ENCODE data around the gene SYNM. TPM values are rescaled to one million over a fixed set of nuclear protein-coding genes. Genes with fewer than 3 reads are reported as not detected.
"Not testable (repeated sequence)": the region's sequence is repeated elsewhere in the genome, so short reads cannot be mapped to it uniquely, and the experiment has no call there.

SYNM gene
- under 1 TPM; 0.42 to 0.60 (median 0.53) TPM for total RNA-seq

DNA sequence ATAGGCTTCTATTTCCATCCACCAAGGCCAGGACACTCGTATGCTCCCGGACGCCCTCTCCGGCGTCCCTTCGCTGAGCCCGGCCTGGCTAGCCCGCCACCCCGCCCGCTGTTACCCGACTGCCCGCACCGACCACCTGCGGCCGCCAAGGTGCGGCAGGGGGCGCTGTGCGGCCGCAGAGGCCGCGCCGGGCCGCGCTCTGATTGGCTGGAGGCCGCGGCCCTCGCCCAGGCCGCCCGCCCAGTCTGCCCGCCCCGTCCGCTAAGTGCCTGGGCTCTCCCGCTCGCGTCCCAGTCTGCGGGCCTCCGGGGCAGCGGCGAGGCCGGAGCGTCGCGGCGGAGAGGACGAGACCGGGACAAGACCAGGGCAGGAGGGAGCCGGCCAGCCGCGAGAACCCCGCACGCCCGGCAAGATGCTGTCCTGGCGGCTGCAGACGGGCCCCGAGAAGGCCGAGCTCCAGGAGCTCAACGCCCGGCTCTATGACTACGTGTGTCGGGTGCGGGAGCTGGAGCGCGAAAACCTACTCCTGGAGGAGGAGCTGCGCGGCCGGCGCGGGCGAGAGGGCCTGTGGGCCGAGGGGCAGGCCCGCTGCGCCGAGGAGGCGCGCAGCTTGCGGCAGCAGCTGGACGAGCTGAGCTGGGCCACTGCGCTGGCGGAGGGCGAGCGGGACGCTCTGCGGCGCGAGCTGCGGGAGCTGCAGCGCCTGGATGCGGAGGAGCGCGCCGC is at the start of gene SYNM:
TSS of gene SYNM (plus strand) at position 293 of the 726 bp plus-strand sequence. CDS start at position 413, 120 bp downstream.
- peak; percentile 49 to 53 for ATAC-seq
- DNase-seq, result no peak
- peaks cover 51% of the 10 kb centered on the region for H3K27me3 Mint-ChIP-seq (ENCODE audit: low read depth)
- H3K36me3 Mint-ChIP-seq (ENCODE audit: insufficient read depth), result no peaks in the 10 kb centered on the region
- peak within 1 kb of the TSS; percentile 58 for H3K4me3 Mint-ChIP-seq
- no peaks in the 10 kb centered on the region for H3K9me3 Mint-ChIP-seq
- H3K4me1 Mint-ChIP-seq (ENCODE audit: low read depth), result peaks cover 9% of the 10 kb centered on the region

- Mint-ChIP-seq H3K4me3 (no peak overlapping the region), H3K9me3 (no peaks in the 10 kb centered on the region), H3K4me1 (ENCODE audit: low read depth) (peaks cover 9% of the 10 kb centered on the region), H3K27me3 (ENCODE audit: low read depth) (peaks cover 28% of the 10 kb centered on the region), H3K36me3 (ENCODE audit: insufficient read depth) (no peaks in the 10 kb centered on the region)
- DNase-seq (no peak), ATAC-seq (no peak)
These were observed 49.2 kb upstream of the SYNM start for GRCh38 chr15:99055555-99056134.

DNA sequence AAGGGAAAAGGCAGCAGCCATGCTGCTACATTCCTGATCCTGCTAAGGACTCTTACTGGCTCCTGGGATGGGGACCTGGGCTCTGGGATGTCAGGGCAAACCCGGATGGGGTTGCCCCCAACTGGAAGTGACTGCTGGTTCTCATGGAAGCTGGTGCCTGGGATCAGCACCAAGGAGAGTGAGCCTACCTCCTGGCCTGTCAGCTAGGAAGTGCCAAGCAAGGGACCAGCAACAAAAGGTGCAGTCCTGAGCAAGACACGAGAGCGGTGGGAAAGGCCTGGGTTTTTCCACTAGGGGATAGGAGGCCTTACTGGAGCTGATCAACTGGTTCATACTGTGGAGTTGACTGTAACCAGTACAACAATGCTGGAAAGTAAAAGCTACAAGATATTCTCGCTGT is 47.9 kb upstream of the SYNM start:
- H3K9me3 Mint-ChIP-seq, result no peaks in the 10 kb centered on the region
- H3K4me1 Mint-ChIP-seq (ENCODE audit: low read depth), result peaks cover 9% of the 10 kb centered on the region
- peaks cover 42% of the 10 kb centered on the region for H3K27me3 Mint-ChIP-seq (ENCODE audit: low read depth)

GRCh38 chr15:99057697-99058420 is 47.0 kb upstream of the SYNM start:
- H3K27me3 Mint-ChIP-seq (ENCODE audit: low read depth), result peaks cover 43% of the 10 kb centered on the region
- no peak for ATAC-seq

More for the DNA sequence above, 47.9 kb upstream of the SYNM start:
- ATAC-seq (no peak), DNase-seq (no peak)
- Mint-ChIP-seq H3K36me3 (ENCODE audit: insufficient read depth) (no peaks in the 10 kb centered on the region), H3K4me3 (no peak overlapping the region)

DNA sequence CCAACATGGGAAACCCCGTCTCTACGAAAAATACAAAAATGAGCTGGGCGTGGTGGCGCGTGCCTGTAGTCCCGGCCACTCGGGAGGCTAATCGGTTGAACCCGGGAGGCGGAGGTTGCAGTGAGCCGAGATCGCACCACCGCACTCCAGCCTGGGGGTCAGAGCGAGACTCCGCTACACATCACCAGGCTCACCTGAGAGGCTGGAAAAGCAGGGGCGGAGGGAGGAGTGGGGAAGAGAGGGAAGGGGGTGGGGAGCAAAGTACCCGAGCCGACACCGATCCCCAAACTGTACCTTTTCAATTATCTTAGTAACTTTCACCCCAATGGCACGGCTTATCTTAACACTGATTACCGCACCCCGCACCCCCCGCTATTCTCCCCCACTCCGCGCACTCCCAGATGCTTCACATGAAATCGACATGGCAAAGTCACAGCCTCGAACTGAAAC is 46.4 kb upstream of the SYNM start:
- H3K4me3 Mint-ChIP-seq, result peak overlapping the region; percentile 63
- H3K27me3 Mint-ChIP-seq (ENCODE audit: low read depth), result peaks cover 43% of the 10 kb centered on the region
- H3K9me3 Mint-ChIP-seq, result no peaks in the 10 kb centered on the region
- H3K4me1 Mint-ChIP-seq (ENCODE audit: low read depth), result peaks cover 6% of the 10 kb centered on the region
- no peak for DNase-seq
- no peaks in the 10 kb centered on the region for H3K36me3 Mint-ChIP-seq (ENCODE audit: insufficient read depth)
- ATAC-seq, result peak in 1 of 2 donors; percentile 12

More at GRCh38 chr15:99057697-99058420, 47.0 kb upstream of the SYNM start:
- Mint-ChIP-seq H3K9me3 (no peaks in the 10 kb centered on the region), H3K36me3 (ENCODE audit: insufficient read depth) (no peaks in the 10 kb centered on the region), H3K4me3 (peak overlapping the region; percentile 63), H3K4me1 (ENCODE audit: low read depth) (peaks cover 6% of the 10 kb centered on the region)
- no peak for DNase-seq

DNA sequence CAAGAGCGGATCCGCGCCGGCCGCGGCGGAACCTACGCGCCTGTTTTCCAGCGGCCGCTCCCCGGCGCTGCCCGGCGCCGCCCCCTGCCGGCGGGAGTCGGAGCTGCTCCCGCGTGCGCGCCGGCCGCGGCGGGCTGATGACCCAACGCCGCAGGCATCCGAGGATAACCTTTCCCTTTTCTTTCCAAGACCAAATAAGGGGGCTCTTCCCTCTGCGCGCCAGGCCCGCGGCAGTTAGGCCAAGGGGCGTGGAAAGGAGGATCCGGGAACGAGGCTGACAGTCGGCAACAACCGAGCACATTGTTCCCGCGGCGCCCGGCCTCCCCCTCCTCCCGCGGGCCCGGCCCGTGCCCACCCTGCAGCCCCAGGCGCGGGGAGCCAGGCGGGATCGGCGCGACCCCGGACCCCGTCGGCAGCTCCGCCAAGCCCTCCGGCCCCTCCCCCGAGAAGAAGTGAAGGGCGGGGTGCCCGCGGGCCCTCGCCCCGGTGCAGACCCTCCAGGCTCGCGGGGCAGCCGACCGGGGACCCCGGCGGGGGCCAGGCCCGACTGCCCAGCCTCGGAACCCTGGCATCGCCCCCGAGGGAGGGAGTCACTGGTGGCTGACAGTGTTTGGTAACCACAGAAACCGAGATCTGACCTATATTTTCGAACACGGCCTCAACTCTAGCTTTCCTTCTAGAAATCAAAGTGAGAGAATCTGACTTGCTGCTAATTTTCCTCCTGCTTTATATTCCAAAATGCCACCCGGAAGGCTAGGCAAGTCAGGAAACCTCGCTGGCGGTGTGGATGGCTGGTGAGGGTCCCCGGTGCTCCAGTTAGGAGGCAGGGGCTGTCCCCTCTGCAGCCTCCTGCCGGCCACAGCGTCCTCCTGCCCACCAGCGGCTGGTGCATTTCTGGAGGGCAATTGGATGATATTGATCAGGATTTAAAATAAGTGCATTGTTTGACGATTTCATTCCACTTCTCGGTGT is 45.6 kb upstream of the SYNM start:
- Mint-ChIP-seq H3K4me1 (ENCODE audit: low read depth) (peaks cover 6% of the 10 kb centered on the region), H3K27me3 (ENCODE audit: low read depth) (peaks cover 44% of the 10 kb centered on the region), H3K36me3 (ENCODE audit: insufficient read depth) (no peaks in the 10 kb centered on the region), H3K9me3 (no peaks in the 10 kb centered on the region), H3K4me3 (peak overlapping the region; percentile 58)
- DNase-seq (peak; percentile 32), ATAC-seq (peak; percentile 80 to 86)

DNA sequence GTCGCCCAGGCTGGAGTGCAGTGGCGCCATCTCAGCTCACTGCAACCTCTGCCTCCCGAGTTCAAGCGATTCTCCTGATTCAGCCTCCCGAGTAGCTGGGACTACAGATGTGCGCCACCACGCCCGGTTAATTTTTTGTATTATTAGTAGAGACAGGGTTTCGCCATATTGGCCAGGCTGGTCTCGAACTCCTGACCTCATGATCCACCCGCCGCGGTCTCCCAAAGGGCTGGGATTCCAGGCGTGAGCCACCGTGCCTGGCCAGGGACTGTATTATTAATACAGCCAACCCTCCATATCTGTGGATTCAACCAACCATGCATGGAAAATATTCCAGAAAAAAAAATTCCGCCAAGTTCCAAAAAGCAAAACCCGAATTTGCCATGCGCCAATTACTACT is 44.7 kb upstream of the SYNM start:
- not testable (repeated sequence) for H3K9me3 Mint-ChIP-seq; ATAC-seq; DNase-seq; H3K4me1 Mint-ChIP-seq (ENCODE audit: low read depth); H3K36me3 Mint-ChIP-seq (ENCODE audit: insufficient read depth)
- peaks cover 47% of the 10 kb centered on the region for H3K27me3 Mint-ChIP-seq (ENCODE audit: low read depth)
- H3K4me3 Mint-ChIP-seq, result peak overlapping the region; percentile 45

GRCh38 chr15:99062226-99062625 is 42.7 kb upstream of the SYNM start:
- H3K9me3 Mint-ChIP-seq, result no peaks in the 10 kb centered on the region
- ATAC-seq (no peak), DNase-seq (no peak)
- H3K27me3 Mint-ChIP-seq (ENCODE audit: low read depth), result peaks cover 46% of the 10 kb centered on the region
- H3K4me3 Mint-ChIP-seq, result no peak overlapping the region
- H3K4me1 Mint-ChIP-seq (ENCODE audit: low read depth), result peaks cover 6% of the 10 kb centered on the region
- H3K36me3 Mint-ChIP-seq (ENCODE audit: insufficient read depth), result no peaks in the 10 kb centered on the region

DNA sequence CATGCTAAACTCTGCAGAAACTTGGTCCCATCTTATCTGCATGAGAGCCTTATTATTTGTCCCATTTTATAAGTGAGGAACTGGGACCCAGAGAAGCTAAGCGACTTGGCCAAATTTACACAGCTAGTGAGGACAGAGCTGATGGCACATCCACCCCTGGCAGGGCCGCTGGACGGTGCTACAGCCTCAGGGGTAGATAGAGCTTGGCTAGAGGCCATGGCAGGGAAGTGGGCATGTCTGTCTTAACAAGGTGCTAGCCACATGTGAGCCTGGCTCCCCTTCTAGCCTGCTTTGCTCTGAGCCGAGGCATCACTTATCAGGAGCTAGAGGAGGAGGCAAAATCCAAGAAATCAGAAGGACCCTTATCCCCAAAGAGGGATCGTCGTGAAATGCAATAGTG is 36.7 kb upstream of the SYNM start:
- H3K9me3 Mint-ChIP-seq, result no peaks in the 10 kb centered on the region
- ATAC-seq, result no peak
- no peak overlapping the region for H3K4me3 Mint-ChIP-seq

GRCh38 chr15:99070208-99070607 is 34.7 kb upstream of the SYNM start:
- no peak for DNase-seq
- H3K9me3 Mint-ChIP-seq, result no peaks in the 10 kb centered on the region
- H3K36me3 Mint-ChIP-seq (ENCODE audit: insufficient read depth), result no peaks in the 10 kb centered on the region
- no peak overlapping the region for H3K4me3 Mint-ChIP-seq
- no peak for ATAC-seq
- H3K4me1 Mint-ChIP-seq (ENCODE audit: low read depth), result no peaks in the 10 kb centered on the region
- peaks cover 4% of the 10 kb centered on the region for H3K27me3 Mint-ChIP-seq (ENCODE audit: low read depth)

More for the DNA sequence above, 36.7 kb upstream of the SYNM start:
- H3K4me1 Mint-ChIP-seq (ENCODE audit: low read depth), result no peaks in the 10 kb centered on the region
- peaks cover 10% of the 10 kb centered on the region for H3K27me3 Mint-ChIP-seq (ENCODE audit: low read depth)
- no peaks in the 10 kb centered on the region for H3K36me3 Mint-ChIP-seq (ENCODE audit: insufficient read depth)
- DNase-seq, result no peak

DNA sequence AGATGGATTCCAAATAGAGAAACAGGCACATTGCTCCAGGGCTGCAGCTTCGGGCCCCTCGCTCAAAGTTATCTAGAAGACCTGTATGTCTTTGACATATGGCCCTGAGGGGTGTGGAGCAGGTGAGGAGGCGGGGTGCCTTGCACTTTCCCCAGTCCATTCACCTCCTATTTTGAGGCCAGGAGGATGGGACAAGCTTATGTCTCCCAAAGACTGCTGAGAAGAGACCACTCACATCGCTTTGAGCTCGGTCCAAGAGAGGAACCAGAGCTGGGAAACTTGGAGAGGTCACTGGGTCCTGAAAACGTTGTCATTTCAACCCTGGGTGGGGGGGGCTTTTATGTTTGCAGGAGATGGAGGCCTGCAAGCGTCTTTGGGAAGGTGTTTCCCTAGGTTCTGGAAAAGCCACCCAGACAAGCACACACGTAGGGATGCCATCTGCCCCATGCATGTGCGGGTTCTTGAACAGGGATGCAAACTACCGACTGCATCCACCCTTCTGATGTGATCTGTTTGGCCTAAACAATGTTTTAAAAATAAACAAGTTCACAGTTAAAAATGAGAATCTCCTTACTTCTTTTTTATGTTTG is 33.7 kb upstream of the SYNM start:
- Mint-ChIP-seq H3K36me3 (ENCODE audit: insufficient read depth) (no peaks in the 10 kb centered on the region), H3K4me3 (no peak overlapping the region), H3K27me3 (ENCODE audit: low read depth) (peaks cover 4% of the 10 kb centered on the region), H3K9me3 (no peaks in the 10 kb centered on the region), H3K4me1 (ENCODE audit: low read depth) (peaks cover 2% of the 10 kb centered on the region)
- ATAC-seq (no peak), DNase-seq (no peak)

DNA sequence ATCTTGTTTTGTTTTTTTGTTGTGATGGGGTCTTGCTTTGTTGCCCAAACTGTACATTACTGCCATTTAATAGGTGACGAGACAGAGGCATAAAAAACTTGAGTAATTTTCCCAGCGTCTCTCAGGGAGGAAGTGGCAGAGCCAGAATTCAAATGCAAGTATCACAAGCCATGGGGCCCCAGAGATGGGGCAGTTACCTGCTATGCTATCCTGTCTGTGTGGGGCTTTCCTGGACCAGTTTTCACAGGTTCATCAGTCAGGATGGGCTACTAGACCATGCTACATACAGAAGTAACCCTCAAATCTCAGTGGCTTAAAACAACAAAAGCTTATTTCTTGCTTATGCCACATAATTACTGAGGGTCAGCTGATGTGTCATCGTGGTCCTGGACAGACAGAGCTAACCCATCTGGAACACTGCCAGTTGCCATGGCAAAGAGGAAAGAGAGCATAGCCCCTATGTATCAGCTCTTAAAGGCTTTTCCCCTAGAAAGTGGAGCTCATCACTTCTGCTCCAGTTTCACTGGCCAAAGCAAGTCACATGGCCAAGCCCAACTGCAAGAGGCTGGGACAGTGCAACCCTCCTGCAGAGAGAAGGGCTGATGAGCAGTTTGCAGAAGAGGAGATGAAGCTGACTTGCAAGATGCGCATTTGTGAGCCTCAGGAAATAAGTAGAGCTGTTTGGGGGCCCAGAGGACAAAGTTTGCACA is 31.7 kb upstream of the SYNM start:
- no peak for DNase-seq
- Mint-ChIP-seq H3K9me3 (no peaks in the 10 kb centered on the region), H3K4me3 (no peak overlapping the region), H3K36me3 (ENCODE audit: insufficient read depth) (no peaks in the 10 kb centered on the region), H3K4me1 (ENCODE audit: low read depth) (peaks cover 7% of the 10 kb centered on the region), H3K27me3 (ENCODE audit: low read depth) (peaks cover 3% of the 10 kb centered on the region)
- no peak for ATAC-seq

DNA sequence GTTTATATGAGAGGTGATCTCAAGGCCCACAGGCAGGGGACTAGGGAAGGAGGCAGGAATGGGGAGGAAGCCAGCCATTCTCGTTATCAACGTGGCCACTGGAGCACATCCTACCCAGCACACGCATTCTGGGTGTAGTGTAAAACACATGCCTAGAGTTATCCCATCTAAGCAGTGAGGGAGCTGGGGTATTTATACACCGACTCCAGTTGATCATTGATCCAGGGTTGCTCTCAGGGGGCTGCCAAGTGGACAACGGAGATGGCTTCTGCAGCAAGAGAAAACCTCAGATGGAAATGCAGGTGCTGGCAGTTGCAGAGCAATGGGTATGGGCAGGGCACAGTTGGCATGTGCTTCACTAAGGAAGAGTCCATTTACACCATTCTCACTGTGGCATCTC is 30.4 kb upstream of the SYNM start:
- Mint-ChIP-seq H3K4me1 (ENCODE audit: low read depth) (peaks cover 7% of the 10 kb centered on the region), H3K4me3 (no peak overlapping the region), H3K27me3 (ENCODE audit: low read depth) (peaks cover 5% of the 10 kb centered on the region), H3K36me3 (ENCODE audit: insufficient read depth) (no peaks in the 10 kb centered on the region), H3K9me3 (no peaks in the 10 kb centered on the region)
- ATAC-seq, result no peak
- DNase-seq, result no peak

All from activated T-cell treated with anti-CD3 and anti-CD28 coated beads, Interleukin-2, amount 50 U/mL, for 4 hours (primary cell).